HG03025 (cell line): ENCODE measurements around the gene COL20A1.

ENCODE experiments used
- ATAC-seq: cut with Tn5 transposase; IDR thresholded peaks from one replicate; pipeline ENCODE4 v1.9.1; 2021; ENCODE audit warnings: mild to moderate bottlenecking, moderate library complexity; ENCODE audit not compliant: unreplicated experiment, low FRiP score

Gene COL20A1

GRCh38 chr20:63317061-63317460 lies 24.1 kb downstream of the COL20A1 start:
- ATAC-seq, result no peak

GRCh38 chr20:63317601-63318291 lies 24.8 kb downstream of the COL20A1 start:
- ATAC-seq, result no peak

GRCh38 chr20:63318391-63319163 lies 25.6 kb downstream of the COL20A1 start:
- ATAC-seq, result no peak

- no peak for ATAC-seq
Measured at GRCh38 chr20:63319164-63320040, 26.4 kb downstream of the COL20A1 start.

- no peak for ATAC-seq
Measured at GRCh38 chr20:63320041-63320511, 27.1 kb downstream of the COL20A1 start.

- ATAC-seq, result no peak
Measured at GRCh38 chr20:63320616-63321147, 27.7 kb downstream of the COL20A1 start.

- no peak for ATAC-seq
Measured at GRCh38 chr20:63321148-63321831, 28.3 kb downstream of the COL20A1 start.

GRCh38 chr20:63322146-63322932 lies 29.4 kb downstream of the COL20A1 start:
- no peak for ATAC-seq

- ATAC-seq, result no peak
Measured at GRCh38 chr20:63322933-63323273, 29.9 kb downstream of the COL20A1 start.

GRCh38 chr20:63323357-63323981 lies 30.5 kb downstream of the COL20A1 start:
- no peak for ATAC-seq

- no peak for ATAC-seq
Measured at GRCh38 chr20:63325021-63325471, 32.1 kb downstream of the COL20A1 start.

- ATAC-seq, result no peak
Measured at GRCh38 chr20:63325554-63326313, 32.7 kb downstream of the COL20A1 start.

- no peak for ATAC-seq
Measured at GRCh38 chr20:63326314-63327230, 33.6 kb downstream of the COL20A1 start.

- ATAC-seq, result no peak
Measured at GRCh38 chr20:63327231-63327745, 34.3 kb downstream of the COL20A1 start.

- no peak for ATAC-seq
Measured at GRCh38 chr20:63328026-63328700, 35.2 kb downstream of the COL20A1 start.

- ATAC-seq, result no peak
Measured at GRCh38 chr20:63328718-63329275, 35.8 kb downstream of the COL20A1 start.
